ENCODE data around the gene CACNG4. TPM values are rescaled to one million over a fixed set of nuclear protein-coding genes. Genes with fewer than 3 reads are reported as not detected.

CACNG4 gene
- polyA plus RNA-seq, 4 donors: 3.6 to 4.7 (median 3.8) TPM

DNA sequence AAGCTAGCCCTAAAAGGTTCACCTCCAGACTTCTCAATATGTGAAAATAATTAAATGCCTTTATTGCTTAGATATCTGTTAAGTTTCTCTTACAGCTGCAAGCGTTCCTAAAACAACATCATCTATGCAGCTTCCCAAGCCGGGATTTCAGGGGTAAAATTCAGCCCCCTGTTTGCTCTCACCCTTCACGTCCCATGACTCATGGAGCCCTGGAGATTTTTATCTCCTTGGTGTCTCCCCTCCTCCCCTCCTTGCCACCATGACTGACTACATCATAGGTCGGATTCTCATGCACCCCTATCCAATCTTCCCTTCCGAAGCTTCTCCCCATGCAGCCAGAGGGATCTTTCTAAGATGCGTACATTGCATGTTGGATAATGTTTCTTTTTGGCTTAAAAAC lies 21.0 kb upstream of the CACNG4 start:
- no peak for DNase-seq (ENCODE audit: low read depth in 4 of 4, low spot score in 3 of 4)

GRCh38 chr17:66944351-66945146 lies 20.0 kb upstream of the CACNG4 start:
- DNase-seq (ENCODE audit: low read depth in 4 of 4, low spot score in 3 of 4): no peak

- DNase-seq (ENCODE audit: low read depth in 4 of 4, low spot score in 3 of 4): no peak
Measured at GRCh38 chr17:66945147-66945835, 19.2 kb upstream of the CACNG4 start.

DNA sequence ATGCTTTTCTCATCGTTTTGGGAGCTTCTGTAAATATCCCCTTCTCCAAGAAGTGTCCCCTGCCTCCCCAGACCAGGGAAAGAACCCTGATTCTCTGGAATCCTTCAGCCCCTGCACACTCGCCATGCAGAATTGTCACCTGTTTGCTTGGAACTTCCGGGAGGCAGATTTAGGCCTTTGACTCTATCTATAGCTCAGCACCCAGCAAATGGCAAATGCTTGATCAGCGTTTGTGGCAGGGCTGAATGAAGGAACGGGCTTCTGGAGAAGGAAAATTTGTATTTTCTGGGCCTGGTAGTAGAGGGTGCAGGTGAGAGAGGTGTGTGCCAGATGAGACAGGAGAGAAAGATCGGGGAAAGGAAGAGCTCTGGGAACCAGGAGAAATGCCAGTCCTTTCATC lies 18.3 kb upstream of the CACNG4 start:
- DNase-seq (ENCODE audit: low read depth in 4 of 4, low spot score in 3 of 4): no peak

- DNase-seq (ENCODE audit: low read depth in 4 of 4, low spot score in 3 of 4): no peak
Measured at GRCh38 chr17:66947311-66947710, 17.2 kb upstream of the CACNG4 start.

- DNase-seq (ENCODE audit: low read depth in 4 of 4, low spot score in 3 of 4): no peak
Measured at GRCh38 chr17:66948061-66948750, 16.3 kb upstream of the CACNG4 start.

DNA sequence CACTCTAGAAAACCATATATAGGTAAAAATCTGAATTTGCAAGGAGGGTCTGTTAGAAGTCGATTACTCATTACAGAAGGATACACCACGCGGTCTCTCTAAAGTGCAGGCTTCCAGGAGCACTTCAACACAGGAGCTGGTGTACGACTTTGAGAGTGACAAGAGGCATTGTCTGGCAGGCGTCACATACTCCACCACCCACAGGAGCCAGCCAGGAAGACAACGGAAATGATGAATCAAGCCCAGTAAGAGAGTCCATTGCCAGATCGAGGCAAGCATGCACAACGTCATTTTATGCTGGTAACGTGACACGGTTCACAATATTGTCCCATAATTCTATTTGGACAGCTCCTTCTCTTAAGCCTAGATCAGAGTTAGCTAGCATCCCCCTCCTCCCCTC lies 15.0 kb upstream of the CACNG4 start:
- DNase-seq (ENCODE audit: low read depth in 4 of 4, low spot score in 3 of 4): no peak

- DNase-seq (ENCODE audit: low read depth in 4 of 4, low spot score in 3 of 4): no peak
Measured at GRCh38 chr17:66950325-66950724, 14.2 kb upstream of the CACNG4 start.

GRCh38 chr17:66950886-66951604 lies 13.5 kb upstream of the CACNG4 start:
- no peak for DNase-seq (ENCODE audit: low read depth in 4 of 4, low spot score in 3 of 4)

DNA sequence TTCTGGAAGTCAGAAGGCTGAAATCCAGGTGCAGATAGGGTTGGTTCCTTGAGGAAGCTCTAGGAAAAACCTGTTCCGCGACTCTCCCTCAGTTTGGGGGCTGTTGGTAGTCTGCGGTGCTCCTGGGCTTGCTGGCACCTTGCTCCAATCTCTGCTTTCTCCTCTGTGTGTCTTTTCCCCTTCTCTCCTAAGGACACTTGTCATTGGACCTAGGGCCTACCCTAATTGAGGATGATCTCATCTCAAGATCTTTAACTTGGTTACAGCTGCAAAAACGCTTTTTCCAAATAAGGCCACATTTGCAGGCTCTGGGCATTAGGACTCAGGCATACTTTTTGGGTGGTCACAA lies 12.9 kb upstream of the CACNG4 start:
- no peak for DNase-seq (ENCODE audit: low read depth in 4 of 4, low spot score in 3 of 4)

- DNase-seq (ENCODE audit: low read depth in 4 of 4, low spot score in 3 of 4): no peak
Measured at GRCh38 chr17:66952031-66952524, 12.4 kb upstream of the CACNG4 start.

GRCh38 chr17:66952681-66953629 lies 11.6 kb upstream of the CACNG4 start:
- no peak for DNase-seq (ENCODE audit: low read depth in 4 of 4, low spot score in 3 of 4)

DNA sequence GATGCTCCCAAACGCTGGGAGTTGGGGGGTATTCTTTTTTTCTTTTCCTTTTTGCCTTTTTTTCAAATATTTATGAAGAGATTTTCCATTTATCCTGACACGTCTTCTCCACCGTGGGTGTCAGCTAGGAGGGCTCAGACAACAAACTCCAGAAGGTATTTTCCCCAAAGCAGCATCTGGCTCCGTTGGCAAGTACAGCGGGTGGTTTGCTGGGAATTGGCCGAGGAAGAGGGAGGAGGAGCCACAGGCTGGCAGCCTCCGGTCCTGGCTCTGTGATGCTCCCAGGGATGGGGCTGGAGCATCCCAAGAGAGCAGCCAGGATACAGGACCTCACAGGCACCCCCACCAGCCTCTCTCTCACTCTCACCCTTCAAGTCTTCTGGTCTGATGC lies 10.9 kb upstream of the CACNG4 start:
- DNase-seq (ENCODE audit: low read depth in 4 of 4, low spot score in 3 of 4): no peak

- DNase-seq (ENCODE audit: low read depth in 4 of 4, low spot score in 3 of 4): no peak
Measured at GRCh38 chr17:66954632-66955031, 9.9 kb upstream of the CACNG4 start.

DNA sequence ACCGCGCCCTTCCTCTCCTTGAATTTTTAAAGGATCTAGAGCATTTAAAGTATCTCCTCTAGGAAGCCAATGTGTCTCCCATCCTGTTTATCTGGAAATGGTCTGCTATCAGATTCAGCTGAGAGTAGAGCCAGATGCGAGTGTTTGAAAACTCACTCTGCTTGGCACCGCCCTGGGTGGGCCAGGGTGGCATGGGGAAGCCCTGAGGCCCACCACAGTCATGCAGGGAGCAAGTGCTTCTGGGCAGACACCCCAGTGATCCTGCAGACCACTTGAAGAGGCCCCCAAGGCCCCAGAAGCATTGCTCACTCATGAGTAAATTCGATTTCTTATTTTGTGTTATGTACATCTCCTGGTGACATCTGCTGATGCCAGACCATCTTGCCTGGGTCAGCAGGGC lies 8.7 kb upstream of the CACNG4 start:
- no peak for DNase-seq (ENCODE audit: low read depth in 4 of 4, low spot score in 3 of 4)

DNA sequence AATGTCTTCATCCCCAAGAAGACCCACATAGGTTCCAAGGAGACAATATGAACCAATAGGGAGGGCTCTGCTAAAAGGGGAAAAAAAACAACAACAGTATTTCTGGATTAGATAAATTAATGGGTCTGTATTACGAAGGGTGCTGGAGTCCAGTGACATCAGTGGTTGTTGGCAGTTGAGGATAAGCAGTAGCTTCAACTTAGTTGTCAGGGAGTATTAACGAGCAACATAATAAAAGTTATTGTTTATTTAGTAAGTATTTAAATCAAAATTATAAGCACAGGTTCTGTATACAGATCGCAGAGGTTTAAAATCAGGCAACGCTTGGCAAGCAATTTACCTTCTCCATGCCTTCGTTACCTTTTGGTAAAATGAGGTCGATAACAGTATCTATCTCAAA lies 7.6 kb upstream of the CACNG4 start:
- no peak for DNase-seq (ENCODE audit: low read depth in 4 of 4, low spot score in 3 of 4)

DNA sequence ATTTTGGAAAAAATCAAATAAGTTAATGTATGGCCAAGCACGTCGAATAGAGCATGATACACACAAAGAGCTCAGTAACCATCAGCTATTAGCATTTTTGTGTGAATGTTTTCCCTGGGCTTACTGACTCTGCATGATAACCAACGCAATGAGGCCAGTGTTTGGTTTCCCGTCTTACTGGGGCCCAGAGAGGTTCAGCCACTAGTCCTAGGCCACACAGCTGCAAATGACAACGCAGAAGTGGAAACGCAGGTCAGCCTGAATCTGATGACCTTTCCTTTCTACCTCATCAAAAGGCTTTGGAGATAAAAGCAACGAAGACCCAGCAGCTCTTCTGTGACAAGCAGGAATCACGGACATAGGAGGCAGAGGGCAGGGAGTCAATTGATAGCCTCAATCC lies 7.2 kb upstream of the CACNG4 start:
- DNase-seq (ENCODE audit: low read depth in 4 of 4, low spot score in 3 of 4): no peak

DNA sequence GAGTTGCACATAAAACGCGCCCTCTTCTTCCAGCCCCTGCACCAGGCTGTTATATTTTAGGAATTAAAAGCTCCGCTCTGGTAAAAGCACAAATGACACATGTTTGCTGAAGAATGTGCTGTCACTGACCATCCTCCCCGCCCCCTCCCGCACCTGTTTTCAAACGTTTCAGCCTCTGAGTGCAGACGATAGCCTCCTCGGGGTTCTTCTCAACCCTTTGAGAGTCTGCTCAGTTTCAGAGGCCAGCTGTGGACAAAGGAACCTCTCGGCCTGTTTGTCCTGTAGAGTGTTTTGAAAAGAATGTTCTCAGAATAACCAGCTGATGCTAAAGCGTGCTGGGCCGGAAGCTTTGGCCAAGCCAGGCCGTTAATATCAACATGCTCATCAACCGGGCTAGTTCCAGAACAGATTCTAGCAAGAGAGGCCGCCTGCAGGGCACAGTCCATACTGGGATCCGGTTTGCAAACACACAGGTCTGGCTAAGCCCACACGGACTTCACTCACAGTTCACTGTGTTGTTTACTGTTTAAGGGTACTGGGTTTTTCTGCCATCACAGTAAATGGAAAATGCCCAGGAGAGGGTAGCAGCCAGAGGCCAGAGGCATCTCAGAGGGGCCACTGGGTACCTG lies 6.4 kb upstream of the CACNG4 start:
- no peak for DNase-seq (ENCODE audit: low read depth in 4 of 4, low spot score in 3 of 4)

GRCh38 chr17:66959641-66960375 lies 4.7 kb upstream of the CACNG4 start:
- no peak for DNase-seq (ENCODE audit: low read depth in 4 of 4, low spot score in 3 of 4)
